ENCODE data around the gene MZT2B.

DNA sequence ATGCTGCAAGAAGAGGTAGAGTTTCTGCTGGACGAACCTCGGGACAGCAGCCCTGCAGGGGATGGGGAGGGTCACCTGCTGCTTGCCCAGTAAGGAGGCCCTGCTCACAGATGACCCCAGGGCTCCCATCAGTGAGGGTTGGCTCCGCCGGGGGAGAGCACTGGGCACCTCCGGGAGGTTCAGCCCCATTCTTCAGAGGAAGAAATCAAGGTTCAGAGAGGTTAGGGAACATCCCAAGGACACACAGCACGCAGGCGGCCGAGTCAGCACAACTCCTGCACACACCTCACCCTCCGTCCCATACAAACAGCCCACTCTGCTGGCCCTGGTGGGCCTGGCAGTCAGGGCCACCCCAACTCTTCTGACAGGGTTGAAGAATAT, 25.4 kb upstream of the MZT2B start:
- TF ChIP-seq, protein P1, sequence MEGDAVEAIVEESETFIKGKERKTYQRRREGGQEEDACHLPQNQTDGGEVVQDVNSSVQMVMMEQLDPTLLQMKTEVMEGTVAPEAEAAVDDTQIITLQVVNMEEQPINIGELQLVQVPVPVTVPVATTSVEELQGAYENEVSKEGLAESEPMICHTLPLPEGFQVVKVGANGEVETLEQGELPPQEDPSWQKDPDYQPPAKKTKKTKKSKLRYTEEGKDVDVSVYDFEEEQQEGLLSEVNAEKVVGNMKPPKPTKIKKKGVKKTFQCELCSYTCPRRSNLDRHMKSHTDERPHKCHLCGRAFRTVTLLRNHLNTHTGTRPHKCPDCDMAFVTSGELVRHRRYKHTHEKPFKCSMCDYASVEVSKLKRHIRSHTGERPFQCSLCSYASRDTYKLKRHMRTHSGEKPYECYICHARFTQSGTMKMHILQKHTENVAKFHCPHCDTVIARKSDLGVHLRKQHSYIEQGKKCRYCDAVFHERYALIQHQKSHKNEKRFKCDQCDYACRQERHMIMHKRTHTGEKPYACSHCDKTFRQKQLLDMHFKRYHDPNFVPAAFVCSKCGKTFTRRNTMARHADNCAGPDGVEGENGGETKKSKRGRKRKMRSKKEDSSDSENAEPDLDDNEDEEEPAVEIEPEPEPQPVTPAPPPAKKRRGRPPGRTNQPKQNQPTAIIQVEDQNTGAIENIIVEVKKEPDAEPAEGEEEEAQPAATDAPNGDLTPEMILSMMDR (conservative IDR thresholded peaks at IDR 0.05 in 1 of 2, IDR thresholded peaks at IDR 0.05 in 1 of 2; ENCODE audit: low read depth in 1 of 2, low read length in 2 of 2) = no peak
- no peak for TF ChIP-seq EZH2 (IDR thresholded peaks at IDR 0.05; ENCODE audit: low read length, missing control alignments)

Measured in fibroblast of lung (primary cell).